Neural cell (in vitro differentiated cells): ENCODE measurements around the gene ACAP3. TPM values are rescaled to one million over a fixed set of nuclear protein-coding genes. Genes with fewer than 3 reads are reported as not detected.

Experiments
- H2AFZ ChIP-seq: fragments of 200-600, 300-800 bp; sonication (generic), shearing (Covaris generic); 2 replicates; pipeline ENCODE4 v1.6.0; 2014; ENCODE audit warnings: low read depth, mild to moderate bottlenecking, antibody characterized with exemption, low read length, moderate library complexity
- H3F3A ChIP-seq: fragments of 200-600 bp; shearing (Covaris generic); 2 replicates; pipeline ENCODE4 v1.6.1; 2016; ENCODE audit warnings: mild to moderate bottlenecking, moderate library complexity, mixed read lengths, antibody characterized with exemption, low read length; ENCODE audit not compliant: insufficient read depth, poor library complexity, severe bottlenecking
- H3K27ac ChIP-seq: fragments of 200-600, 300-800 bp; sonication (generic), shearing (Covaris generic); 2 replicates; pipeline ENCODE4 v1.5.1; 2014; ENCODE audit warnings: mild to moderate bottlenecking, low read length, moderate library complexity
- H3K27me3 ChIP-seq: fragments of 300-800, 200-600 bp; sonication (generic), shearing (Covaris generic); 2 replicates; pipeline ENCODE4 v1.6.0; 2014; ENCODE audit warnings: mild to moderate bottlenecking, low read depth, low read length, moderate library complexity; ENCODE audit not compliant: insufficient read depth
- H3K36me3 ChIP-seq: fragments of 300-800, 200-600 bp; sonication (generic), shearing (Covaris generic); 2 replicates; pipeline ENCODE4 v1.5.1; 2014; ENCODE audit warnings: mild to moderate bottlenecking, antibody characterized with exemption, low read length, moderate library complexity; ENCODE audit not compliant: insufficient read depth
- H3K4me2 ChIP-seq: fragments of 300-800, 200-600 bp; sonication (generic), shearing (Covaris generic); 2 replicates; pipeline ENCODE4 v1.6.0; 2014; ENCODE audit warnings: mild to moderate bottlenecking, low read length
- H3K4me3 ChIP-seq: fragments of 300-800, 200-600 bp; sonication (generic), shearing (Covaris generic); 2 replicates; pipeline ENCODE4 v1.5.1; 2014; ENCODE audit warnings: mild to moderate bottlenecking, low read length, moderate library complexity
- H3K79me2 ChIP-seq: fragments of 200-600 bp; shearing (Covaris generic); replicated peaks from 2 replicates; pipeline ENCODE4 v1.6.0; 2014; ENCODE audit warnings: mild to moderate bottlenecking, low read length, moderate library complexity; ENCODE audit not compliant: insufficient read depth
- H3K9ac ChIP-seq: fragments of 300-800, 200-600 bp; sonication (generic), shearing (Covaris generic); 2 replicates; pipeline ENCODE4 v1.6.1; 2016; ENCODE audit warnings: mild to moderate bottlenecking, low read length, mixed read lengths
- H3K9me2 ChIP-seq: fragments of 200-600 bp; shearing (Covaris generic); 2 replicates; pipeline ENCODE4 v1.6.1; 2016; ENCODE audit warnings: mild to moderate bottlenecking, low read length, mixed read lengths; ENCODE audit not compliant: insufficient read depth
- H3K9me3 ChIP-seq: fragments of 200-600, 300-800 bp; sonication (generic), shearing (Covaris generic); 2 replicates; pipeline ENCODE4 v1.6.1; 2016; ENCODE audit warnings: mild to moderate bottlenecking, mixed run types, low read length, moderate library complexity, mixed read lengths
- H4K20me1 ChIP-seq: fragments of 200-600 bp; shearing (Covaris generic); 2 replicates; pipeline ENCODE4 v1.6.1; 2016; ENCODE audit warnings: mild to moderate bottlenecking, mixed run types; ENCODE audit not compliant: insufficient read depth
- CTCF ChIP-seq: fragments of 450-650 bp; IDR thresholded peaks from 2 replicates; pipeline ENCODE4 v1.5.1; 2014; ENCODE audit warnings: antibody characterized with exemption, mild to moderate bottlenecking, moderate library complexity; ENCODE audit not compliant: poor library complexity, severe bottlenecking
- EP300 ChIP-seq: fragments of 450-650 bp; conservative IDR thresholded peaks from 2 replicates; pipeline ENCODE4 v1.6.1; 2014; ENCODE audit warnings: antibody characterized with exemption, mild to moderate bottlenecking, moderate library complexity; ENCODE audit not compliant: poor library complexity, severe bottlenecking
- EZH2 ChIP-seq: fragments of 200-600, 300-800 bp; shearing (Covaris generic), sonication (generic); IDR thresholded peaks from 2 replicates; pipeline ENCODE4 v1.6.1; 2014; ENCODE audit warnings: antibody characterized with exemption, low read length, borderline replicate concordance, mild to moderate bottlenecking; ENCODE audit not compliant: insufficient read depth, poor library complexity, severe bottlenecking
- MXI1 ChIP-seq: fragments of 450-650 bp; conservative IDR thresholded peaks from 2 replicates; pipeline ENCODE4 v1.6.1; 2014; ENCODE audit warnings: antibody characterized with exemption, mild to moderate bottlenecking; ENCODE audit not compliant: poor library complexity, severe bottlenecking
- POLR2AphosphoS5 ChIP-seq: IDR thresholded peaks from 2 replicates; pipeline ENCODE4 v1.6.1; 2012
- RAD21 ChIP-seq: fragments of 450-650 bp; conservative IDR thresholded peaks from 2 replicates; pipeline ENCODE4 v1.6.1; 2014; ENCODE audit warnings: antibody characterized with exemption, mild to moderate bottlenecking, moderate library complexity
- SMC3 ChIP-seq: fragments of 450-650 bp; conservative IDR thresholded peaks from 2 replicates; pipeline ENCODE4 v1.6.1; 2014; ENCODE audit warnings: antibody characterized with exemption, mild to moderate bottlenecking, moderate library complexity; ENCODE audit not compliant: poor library complexity
- TAF1 ChIP-seq: IDR thresholded peaks from 2 replicates; pipeline ENCODE4 v1.6.1; 2012; ENCODE audit warnings: low read depth
- polyA plus RNA-seq: library from polyadenylated mRNA; depleted of rRNA; stranded (reverse); fragments of >200 nt; gene quantifications from 2 replicates; pipeline ENCODE4 v1.2.3, GENCODE V29; 2014
- TF ChIP-seq, protein P1 (sequence below): IDR thresholded peaks from 2 replicates; pipeline ENCODE4 v1.6.1; 2012; ENCODE audit warnings: borderline replicate concordance

The ACAP3 gene
- polyA plus RNA-seq, 1 donor from 2014 or later, result 186 TPM

DNA sequence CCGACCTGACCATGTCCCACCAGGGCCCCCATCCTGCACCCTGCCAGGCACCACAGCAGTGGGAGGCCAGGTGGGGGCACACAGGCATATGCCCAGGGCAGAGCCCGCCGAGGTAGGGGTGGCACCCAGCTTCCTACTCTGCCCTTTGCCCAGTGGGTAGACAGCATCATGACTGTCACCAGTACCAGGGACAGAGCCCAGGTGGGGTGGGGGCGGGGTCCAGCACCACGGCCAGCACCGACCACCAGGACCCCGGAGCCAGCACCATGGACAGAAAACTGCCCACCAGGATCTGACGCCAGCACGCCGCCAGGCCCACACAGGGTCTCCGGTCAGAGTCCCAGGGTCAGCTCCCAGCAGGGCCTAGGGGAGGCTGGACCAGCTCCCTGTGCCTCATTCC is 27.1 kb upstream of the ACAP3 start:
- no peak for TF ChIP-seq SMC3
- TF ChIP-seq EP300, result no peak
- no peak for TF ChIP-seq MXI1
- TF ChIP-seq TAF1, result no peak
- no peak for TF ChIP-seq CTCF
- TF ChIP-seq RAD21, result no peak
- TF ChIP-seq EZH2, result no peak
- TF ChIP-seq POLR2AphosphoS5, result no peak
- TF ChIP-seq, protein P1, sequence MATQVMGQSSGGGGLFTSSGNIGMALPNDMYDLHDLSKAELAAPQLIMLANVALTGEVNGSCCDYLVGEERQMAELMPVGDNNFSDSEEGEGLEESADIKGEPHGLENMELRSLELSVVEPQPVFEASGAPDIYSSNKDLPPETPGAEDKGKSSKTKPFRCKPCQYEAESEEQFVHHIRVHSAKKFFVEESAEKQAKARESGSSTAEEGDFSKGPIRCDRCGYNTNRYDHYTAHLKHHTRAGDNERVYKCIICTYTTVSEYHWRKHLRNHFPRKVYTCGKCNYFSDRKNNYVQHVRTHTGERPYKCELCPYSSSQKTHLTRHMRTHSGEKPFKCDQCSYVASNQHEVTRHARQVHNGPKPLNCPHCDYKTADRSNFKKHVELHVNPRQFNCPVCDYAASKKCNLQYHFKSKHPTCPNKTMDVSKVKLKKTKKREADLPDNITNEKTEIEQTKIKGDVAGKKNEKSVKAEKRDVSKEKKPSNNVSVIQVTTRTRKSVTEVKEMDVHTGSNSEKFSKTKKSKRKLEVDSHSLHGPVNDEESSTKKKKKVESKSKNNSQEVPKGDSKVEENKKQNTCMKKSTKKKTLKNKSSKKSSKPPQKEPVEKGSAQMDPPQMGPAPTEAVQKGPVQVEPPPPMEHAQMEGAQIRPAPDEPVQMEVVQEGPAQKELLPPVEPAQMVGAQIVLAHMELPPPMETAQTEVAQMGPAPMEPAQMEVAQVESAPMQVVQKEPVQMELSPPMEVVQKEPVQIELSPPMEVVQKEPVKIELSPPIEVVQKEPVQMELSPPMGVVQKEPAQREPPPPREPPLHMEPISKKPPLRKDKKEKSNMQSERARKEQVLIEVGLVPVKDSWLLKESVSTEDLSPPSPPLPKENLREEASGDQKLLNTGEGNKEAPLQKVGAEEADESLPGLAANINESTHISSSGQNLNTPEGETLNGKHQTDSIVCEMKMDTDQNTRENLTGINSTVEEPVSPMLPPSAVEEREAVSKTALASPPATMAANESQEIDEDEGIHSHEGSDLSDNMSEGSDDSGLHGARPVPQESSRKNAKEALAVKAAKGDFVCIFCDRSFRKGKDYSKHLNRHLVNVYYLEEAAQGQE, result no peak
- H3K9me3 ChIP-seq, result no peaks in the 10 kb centered on the region
- H3K4me2 ChIP-seq, result no peak overlapping the region
- H4K20me1 ChIP-seq, result no peaks in the 10 kb centered on the region
- H2AFZ ChIP-seq, result no peak overlapping the region
- no peaks in the 10 kb centered on the region for H3F3A ChIP-seq
- H3K9ac ChIP-seq, result no peak overlapping the region
- H3K27ac ChIP-seq, result no peak overlapping the region
- no peaks in the 10 kb centered on the region for H3K36me3 ChIP-seq
- no peaks in the 10 kb centered on the region for H3K9me2 ChIP-seq
- H3K4me3 ChIP-seq, result no peak overlapping the region
- no peaks in the 10 kb centered on the region for H3K27me3 ChIP-seq
- no peaks in the 10 kb centered on the region for H3K79me2 ChIP-seq

GRCh38 chr1:1333551-1334241 is 26.0 kb upstream of the ACAP3 start:
- Histone ChIP-seq H3K4me3 (no peak overlapping the region), H3K9ac (no peak overlapping the region), H3K36me3 (no peaks in the 10 kb centered on the region), H3K27ac (no peak overlapping the region), H3K27me3 (no peaks in the 10 kb centered on the region), H3K9me2 (no peaks in the 10 kb centered on the region), H3F3A (no peaks in the 10 kb centered on the region), H3K4me2 (no peak overlapping the region), H3K79me2 (no peaks in the 10 kb centered on the region), H2AFZ (no peak overlapping the region), H4K20me1 (no peaks in the 10 kb centered on the region), H3K9me3 (no peaks in the 10 kb centered on the region)
- no peak for TF ChIP-seq POLR2AphosphoS5
- TF ChIP-seq RAD21, result no peak
- no peak for TF ChIP-seq CTCF
